Epithelial cell of esophagus (primary cell): Measurements from ENCODE around the gene ITPK1.
"Not testable (repeated sequence)": the region's sequence is repeated elsewhere in the genome, so short reads cannot be mapped to it uniquely, and the experiment has no call there.

ENCODE experiments used
- DNase-seq: peaks from one replicate; pipeline ENCODE4 v3.0.0; 2010; ENCODE audit warnings: low read depth
- H3K4me3 ChIP-seq: 2 replicates; pipeline ENCODE4 v1.5.1; 2011; ENCODE audit warnings: mild to moderate bottlenecking, low read length, control low read depth
- TF ChIP-seq, protein P1 (sequence below): IDR thresholded peaks from 2 replicates; pipeline ENCODE4 v1.5.1; 2011; ENCODE audit warnings: low read depth, mild to moderate bottlenecking, low read length, control low read depth, inconsistent platforms; ENCODE audit not compliant: insufficient read depth; ENCODE audit errors: missing control alignments

The ITPK1 gene

DNA sequence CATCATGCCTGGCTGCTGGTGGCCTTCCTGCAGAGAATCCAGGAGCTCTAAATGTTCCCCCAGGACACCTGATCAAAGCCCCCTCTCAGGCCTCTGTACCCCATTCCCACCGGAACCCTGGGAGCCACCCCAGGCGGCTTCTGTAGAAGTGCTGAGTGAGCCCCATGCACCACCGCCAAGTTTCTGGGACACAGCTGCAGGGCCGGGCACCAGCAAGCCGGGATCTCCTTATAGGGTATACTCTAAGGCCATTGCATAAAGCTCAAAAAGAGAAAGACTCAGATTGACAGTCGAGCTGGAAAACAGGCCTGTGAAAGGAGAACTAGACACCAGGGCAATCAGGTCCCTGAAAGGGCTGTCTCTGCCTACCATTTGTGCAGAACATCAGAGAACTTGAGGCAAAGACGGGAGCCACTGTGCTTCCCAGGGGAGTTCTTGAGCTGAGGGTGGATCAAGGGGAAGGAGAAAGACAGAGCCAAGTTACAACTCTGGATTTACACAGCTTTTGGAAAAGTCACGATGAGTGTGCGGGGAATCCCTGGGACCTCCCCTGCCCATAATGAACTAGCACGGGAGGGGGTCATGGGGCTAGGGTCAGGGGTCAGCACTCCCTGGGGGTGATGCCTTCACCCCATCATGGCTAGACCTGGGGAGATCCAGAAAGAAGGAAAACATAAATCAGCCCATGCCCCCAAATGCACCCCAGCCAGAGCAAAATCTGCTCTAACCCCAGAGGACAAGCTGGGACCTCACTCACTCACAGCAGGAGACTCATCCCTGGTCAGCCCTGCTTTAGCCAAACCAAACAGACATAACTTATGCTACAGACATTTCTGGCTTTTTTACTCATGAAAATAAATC, 51.1 kb downstream of the ITPK1 start:
- DNase-seq = no peak
- TF ChIP-seq, protein P1, sequence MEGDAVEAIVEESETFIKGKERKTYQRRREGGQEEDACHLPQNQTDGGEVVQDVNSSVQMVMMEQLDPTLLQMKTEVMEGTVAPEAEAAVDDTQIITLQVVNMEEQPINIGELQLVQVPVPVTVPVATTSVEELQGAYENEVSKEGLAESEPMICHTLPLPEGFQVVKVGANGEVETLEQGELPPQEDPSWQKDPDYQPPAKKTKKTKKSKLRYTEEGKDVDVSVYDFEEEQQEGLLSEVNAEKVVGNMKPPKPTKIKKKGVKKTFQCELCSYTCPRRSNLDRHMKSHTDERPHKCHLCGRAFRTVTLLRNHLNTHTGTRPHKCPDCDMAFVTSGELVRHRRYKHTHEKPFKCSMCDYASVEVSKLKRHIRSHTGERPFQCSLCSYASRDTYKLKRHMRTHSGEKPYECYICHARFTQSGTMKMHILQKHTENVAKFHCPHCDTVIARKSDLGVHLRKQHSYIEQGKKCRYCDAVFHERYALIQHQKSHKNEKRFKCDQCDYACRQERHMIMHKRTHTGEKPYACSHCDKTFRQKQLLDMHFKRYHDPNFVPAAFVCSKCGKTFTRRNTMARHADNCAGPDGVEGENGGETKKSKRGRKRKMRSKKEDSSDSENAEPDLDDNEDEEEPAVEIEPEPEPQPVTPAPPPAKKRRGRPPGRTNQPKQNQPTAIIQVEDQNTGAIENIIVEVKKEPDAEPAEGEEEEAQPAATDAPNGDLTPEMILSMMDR = no peak
- H3K4me3 ChIP-seq = no peak overlapping the region

DNA sequence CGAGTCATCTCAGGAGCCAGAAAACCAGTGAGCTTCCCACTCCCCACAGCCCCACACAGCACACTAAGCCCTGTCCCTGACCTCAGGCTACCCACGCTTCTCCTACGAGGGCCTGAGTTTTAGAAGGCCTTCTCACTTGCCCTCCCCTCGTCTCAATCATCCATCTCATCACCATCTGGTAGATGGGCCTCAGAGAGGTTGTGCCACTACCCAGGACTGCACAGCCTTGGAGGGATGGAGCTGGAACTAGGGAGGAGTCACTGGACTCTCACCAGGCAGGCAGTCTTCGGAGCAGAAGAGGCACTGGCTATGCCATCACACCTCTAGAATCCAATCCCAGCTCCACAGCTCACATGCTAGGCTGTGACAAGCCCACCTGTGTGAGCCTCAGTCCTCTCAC, 52.3 kb downstream of the ITPK1 start:
- DNase-seq = no peak
- TF ChIP-seq, protein P1 = no peak
- no peak overlapping the region for H3K4me3 ChIP-seq

DNA sequence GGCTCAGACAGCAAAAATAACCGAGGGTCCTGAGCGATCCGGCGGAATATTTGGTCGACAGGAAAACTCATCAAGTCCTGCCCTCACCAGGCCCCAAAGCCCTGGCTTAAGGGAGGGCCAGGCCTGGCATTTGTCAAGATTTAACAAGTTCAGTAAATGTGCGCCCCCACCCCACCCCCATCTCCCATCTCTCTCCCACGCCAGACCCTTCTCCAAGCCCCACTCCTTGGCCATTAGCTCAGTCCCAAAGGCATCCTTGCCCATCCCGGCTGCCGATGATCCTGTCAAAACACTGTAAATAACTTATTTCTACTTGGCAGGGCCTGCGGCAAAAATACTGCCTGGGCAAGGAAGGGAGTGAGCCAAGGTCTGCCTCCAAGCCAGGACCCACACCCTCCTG, 52.8 kb downstream of the ITPK1 start:
- H3K4me3 ChIP-seq = no peak overlapping the region
- DNase-seq = no peak
- TF ChIP-seq, protein P1 = no peak

DNA sequence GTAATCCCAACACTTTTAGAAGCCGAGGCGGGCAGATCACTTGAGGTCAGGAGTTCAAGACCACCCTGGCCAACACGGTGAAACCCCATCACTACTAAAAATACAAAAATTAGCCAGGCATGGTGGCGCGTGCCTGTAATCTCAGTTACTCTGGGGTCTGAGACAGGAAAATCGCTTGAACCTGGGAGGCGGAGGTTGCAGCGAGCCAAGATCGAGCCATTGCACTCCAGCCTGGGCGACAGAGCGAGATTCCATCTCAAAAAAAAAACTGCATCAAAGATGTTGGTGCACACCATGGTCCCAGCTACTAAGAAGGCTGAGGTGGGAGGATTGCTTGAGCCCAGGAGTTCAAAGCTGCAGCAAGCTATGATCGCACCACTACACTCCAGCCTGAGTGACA, 53.7 kb downstream of the ITPK1 start:
- DNase-seq, H3K4me3 ChIP-seq: not testable (repeated sequence)

DNA sequence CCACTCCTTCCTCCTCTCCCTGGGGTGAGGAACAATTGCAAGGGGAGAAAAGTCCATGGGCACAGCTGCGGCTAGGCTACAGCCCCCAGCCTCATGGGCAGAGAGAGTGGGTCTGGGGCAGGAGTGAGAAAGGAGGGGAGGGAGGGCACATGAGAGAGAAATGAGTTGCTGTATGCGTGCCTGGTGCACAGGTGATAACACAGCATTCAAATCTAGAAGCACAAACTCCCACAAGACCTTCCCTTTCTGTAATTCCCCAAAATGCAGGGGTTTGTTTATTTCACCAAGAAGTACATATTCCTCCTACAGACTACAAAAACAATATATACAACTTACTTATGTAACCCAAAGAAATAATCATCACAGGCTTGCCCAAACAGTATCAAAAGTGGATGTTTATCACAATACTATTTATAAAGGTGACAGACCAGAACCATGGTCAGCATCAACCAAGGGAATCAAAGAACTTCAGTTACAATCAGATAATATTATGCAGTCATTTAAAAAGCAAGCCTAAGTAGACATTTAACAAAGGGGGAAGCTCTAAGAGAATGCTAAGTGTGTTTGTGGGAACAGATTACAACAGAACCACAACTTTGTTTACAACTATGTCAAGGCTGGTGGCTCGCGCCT, 54.2 kb downstream of the ITPK1 start:
- TF ChIP-seq, protein P1 = no peak
- no peak for DNase-seq

DNA sequence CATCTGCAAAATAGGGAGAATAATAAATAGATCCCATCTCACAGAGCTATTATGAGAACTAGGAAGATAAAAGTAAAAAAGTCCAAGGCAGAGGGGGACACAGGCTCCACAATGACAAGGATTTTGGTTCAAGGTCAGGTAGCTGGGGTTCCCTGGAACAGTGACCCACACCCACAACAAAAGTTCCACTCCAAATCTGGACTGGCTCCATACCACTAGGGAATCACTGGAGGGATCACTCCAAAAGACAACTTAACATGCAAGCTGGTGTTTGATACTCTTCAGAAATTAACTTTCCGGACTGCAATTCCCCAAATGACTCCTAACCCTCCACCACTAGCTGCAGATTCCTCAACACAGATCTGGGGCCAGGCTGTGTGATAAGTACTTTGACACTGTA, 54.9 kb downstream of the ITPK1 start:
- DNase-seq = no peak
- TF ChIP-seq, protein P1 = no peak
- no peak overlapping the region for H3K4me3 ChIP-seq

More for the DNA sequence above, 54.2 kb downstream of the ITPK1 start:
- H3K4me3 ChIP-seq = no peak overlapping the region

DNA sequence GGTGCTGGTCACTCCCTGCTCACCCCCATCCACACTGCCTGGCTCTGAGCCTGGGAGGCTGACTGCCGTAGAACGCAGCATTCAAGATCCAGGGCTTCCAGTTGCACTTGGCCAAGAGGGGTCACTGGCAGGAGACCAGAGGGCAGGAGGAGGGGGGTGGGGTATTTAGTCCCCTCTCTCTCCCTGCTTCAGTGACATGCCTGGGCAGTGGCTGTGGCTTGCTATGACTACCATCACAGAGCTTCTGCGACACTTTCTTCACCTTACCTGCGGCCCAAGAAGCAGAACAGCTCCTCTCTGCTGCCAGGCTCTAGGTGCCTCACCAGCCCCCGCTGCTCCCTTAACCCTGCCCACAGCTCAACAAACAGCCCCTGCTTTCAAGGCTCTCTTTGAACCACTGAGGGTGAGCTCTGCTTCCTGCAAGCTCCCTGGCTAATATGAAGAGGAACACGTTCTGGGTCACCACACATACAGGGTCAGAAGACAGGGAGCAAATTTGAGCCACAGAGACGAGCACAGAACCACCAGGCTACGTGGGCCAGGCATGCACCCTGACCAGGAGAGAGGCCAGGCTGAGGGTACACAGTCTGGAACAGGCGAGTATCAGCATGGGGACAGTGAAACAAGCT, 55.7 kb downstream of the ITPK1 start:
- TF ChIP-seq, protein P1 = no peak
- H3K4me3 ChIP-seq = no peak overlapping the region
- no peak for DNase-seq
